Panc1 (cell line): Measurements from ENCODE around the gene HSH2D.

ENCODE experiments used
- POLR2AphosphoS5 ChIP-seq: IDR thresholded peaks from 2 replicates; pipeline ENCODE4 v1.6.1; 2012; ENCODE audit warnings: mild to moderate bottlenecking, low read depth, low read length, moderate library complexity
- TCF7L2 ChIP-seq: IDR thresholded peaks from 2 replicates; pipeline ENCODE4 v1.6.1; 2011; ENCODE audit warnings: mild to moderate bottlenecking, low read depth, low read length, inconsistent platforms
- TF ChIP-seq, protein P1 (sequence below): fragments of 450-650 bp; IDR thresholded peaks from 2 replicates; pipeline ENCODE4 v1.5.1; 2017; ENCODE audit warnings: mild to moderate bottlenecking
- TF ChIP-seq, protein P2 (sequence below), 2 experiments: IDR thresholded peaks; 2 replicates each; pipeline ENCODE4 v1.6.1; 2011 to 2012; ENCODE audit warnings: low read depth in 2 of 2, control low read depth in 1 of 2, low read length in 1 of 2, mild to moderate bottlenecking in 1 of 2, moderate library complexity in 1 of 2; ENCODE audit not compliant: insufficient read depth in 1 of 2

DNA sequence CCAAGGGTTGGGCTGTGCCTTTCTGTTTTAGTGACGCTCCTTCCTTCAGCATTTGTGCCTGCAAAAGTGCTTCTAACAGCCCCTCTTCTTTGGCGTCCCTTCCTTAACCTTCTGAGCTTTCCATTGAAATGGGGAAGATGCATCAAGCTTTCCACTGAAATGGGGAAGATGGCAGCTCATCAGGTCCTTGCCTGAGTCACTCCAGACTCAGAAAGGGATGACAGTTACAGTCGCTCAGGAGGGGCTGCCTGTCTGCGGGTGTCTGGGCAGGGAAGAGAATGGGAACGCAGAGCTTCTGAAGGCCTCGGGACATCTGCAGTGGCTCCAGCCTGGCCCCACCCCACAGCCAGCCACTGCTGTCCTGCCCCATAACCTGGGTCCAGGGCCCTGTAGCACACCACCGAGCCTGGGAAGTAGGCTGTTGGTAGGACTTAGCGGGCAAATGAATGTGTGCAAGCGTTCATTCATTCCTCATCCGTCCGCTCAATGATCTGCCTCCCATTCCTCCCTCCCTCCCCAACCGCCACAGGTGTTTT, 64.1 kb downstream of the HSH2D start:
- TF ChIP-seq, protein P1, sequence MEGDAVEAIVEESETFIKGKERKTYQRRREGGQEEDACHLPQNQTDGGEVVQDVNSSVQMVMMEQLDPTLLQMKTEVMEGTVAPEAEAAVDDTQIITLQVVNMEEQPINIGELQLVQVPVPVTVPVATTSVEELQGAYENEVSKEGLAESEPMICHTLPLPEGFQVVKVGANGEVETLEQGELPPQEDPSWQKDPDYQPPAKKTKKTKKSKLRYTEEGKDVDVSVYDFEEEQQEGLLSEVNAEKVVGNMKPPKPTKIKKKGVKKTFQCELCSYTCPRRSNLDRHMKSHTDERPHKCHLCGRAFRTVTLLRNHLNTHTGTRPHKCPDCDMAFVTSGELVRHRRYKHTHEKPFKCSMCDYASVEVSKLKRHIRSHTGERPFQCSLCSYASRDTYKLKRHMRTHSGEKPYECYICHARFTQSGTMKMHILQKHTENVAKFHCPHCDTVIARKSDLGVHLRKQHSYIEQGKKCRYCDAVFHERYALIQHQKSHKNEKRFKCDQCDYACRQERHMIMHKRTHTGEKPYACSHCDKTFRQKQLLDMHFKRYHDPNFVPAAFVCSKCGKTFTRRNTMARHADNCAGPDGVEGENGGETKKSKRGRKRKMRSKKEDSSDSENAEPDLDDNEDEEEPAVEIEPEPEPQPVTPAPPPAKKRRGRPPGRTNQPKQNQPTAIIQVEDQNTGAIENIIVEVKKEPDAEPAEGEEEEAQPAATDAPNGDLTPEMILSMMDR = no peak
- TF ChIP-seq POLR2AphosphoS5 (no peak), TCF7L2 (no peak)
- TF ChIP-seq, protein P2, sequence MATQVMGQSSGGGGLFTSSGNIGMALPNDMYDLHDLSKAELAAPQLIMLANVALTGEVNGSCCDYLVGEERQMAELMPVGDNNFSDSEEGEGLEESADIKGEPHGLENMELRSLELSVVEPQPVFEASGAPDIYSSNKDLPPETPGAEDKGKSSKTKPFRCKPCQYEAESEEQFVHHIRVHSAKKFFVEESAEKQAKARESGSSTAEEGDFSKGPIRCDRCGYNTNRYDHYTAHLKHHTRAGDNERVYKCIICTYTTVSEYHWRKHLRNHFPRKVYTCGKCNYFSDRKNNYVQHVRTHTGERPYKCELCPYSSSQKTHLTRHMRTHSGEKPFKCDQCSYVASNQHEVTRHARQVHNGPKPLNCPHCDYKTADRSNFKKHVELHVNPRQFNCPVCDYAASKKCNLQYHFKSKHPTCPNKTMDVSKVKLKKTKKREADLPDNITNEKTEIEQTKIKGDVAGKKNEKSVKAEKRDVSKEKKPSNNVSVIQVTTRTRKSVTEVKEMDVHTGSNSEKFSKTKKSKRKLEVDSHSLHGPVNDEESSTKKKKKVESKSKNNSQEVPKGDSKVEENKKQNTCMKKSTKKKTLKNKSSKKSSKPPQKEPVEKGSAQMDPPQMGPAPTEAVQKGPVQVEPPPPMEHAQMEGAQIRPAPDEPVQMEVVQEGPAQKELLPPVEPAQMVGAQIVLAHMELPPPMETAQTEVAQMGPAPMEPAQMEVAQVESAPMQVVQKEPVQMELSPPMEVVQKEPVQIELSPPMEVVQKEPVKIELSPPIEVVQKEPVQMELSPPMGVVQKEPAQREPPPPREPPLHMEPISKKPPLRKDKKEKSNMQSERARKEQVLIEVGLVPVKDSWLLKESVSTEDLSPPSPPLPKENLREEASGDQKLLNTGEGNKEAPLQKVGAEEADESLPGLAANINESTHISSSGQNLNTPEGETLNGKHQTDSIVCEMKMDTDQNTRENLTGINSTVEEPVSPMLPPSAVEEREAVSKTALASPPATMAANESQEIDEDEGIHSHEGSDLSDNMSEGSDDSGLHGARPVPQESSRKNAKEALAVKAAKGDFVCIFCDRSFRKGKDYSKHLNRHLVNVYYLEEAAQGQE (IDR thresholded peaks at IDR 0.05; ENCODE audit: insufficient read depth in 1 of 2, low read depth in 2 of 2, low read length in 1 of 2) = no peak
